ENCODE results near the gene RRM2.
A peak's percentile ranks its signal among the peaks of the same experiment; 100 is the strongest.
"Not testable (repeated sequence)": the region's sequence is repeated elsewhere in the genome, so short reads cannot be mapped to it uniquely, and the experiment has no call there.

Gene RRM2

DNA sequence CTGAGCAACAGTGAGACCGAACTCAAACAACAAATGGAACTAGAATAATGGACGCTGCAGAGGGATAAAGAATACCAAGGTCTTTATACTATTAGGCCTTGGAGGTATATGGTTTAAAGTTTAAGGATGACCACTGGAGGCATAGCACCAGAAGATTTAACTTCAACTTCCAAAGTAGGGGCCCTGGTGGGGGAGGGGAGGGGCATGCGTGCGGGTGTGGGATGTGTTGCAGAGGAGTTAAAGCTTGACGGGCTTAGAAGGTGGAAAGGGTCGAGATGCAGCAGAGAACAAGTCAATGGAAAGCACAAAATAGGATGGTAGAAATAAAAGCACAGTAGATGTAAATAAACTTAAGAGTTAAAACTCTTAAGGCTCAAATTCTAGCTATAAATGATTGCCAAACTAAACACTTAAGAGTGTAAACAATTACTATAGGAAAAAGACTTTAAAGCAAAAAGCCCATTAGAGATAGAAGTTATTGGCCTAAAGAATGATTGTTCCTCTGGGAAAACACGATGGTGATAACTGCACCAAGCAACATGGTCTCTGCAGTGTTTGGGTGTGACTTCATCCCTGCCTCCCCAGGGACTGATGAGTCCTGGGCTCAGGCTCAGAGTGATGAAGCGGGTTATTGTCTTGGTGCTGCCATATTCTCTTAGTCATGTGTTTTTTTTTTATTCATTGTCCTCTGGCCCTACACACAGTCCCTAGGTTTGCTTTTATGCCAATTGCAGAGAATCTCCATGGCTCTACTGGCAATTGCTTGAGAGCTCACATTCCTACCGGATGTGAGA lies 13.0 kb downstream of the RRM2 start:
- peak; percentile 25 for DNase-seq

DNA sequence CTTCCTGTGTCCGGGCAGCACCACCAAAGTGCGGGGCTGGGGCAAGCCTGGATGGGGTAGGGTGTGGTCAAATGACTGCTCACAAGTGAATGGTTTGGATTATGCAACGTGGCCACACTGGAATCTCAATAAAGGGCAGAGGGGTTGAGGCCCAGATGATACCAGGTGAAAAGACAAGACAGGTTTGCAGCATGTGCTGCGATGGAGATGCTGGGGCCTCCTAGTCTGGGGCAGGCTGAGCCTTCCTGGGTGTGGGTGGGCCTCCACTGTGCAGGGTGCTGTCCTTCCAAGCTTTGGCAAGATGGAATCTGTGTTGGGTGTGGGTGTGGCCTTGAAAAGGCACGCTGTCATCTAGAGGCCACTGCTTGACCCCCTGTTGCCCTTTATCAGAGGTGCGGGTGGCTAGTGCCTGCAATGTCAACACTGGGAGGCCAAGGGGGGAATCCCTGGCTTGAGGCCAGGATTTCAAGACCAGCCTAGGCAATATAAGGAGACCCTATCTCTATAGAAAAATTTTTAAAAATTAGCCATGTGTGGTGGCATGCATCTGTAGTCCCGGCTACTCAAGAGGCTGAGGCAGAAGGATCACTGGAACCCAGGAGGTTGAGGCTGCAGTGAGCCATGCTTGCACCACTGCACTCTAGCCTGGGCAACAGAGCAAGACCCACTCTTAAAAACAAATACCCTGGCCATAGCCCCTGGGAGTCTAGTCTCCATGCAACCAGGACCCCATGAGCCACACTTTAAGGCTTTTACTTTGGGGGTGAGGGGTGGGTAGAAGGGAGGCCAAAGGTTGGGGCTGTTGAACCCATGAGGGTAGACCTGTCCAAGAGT lies 13.8 kb downstream of the RRM2 start:
- no peak for DNase-seq

DNA sequence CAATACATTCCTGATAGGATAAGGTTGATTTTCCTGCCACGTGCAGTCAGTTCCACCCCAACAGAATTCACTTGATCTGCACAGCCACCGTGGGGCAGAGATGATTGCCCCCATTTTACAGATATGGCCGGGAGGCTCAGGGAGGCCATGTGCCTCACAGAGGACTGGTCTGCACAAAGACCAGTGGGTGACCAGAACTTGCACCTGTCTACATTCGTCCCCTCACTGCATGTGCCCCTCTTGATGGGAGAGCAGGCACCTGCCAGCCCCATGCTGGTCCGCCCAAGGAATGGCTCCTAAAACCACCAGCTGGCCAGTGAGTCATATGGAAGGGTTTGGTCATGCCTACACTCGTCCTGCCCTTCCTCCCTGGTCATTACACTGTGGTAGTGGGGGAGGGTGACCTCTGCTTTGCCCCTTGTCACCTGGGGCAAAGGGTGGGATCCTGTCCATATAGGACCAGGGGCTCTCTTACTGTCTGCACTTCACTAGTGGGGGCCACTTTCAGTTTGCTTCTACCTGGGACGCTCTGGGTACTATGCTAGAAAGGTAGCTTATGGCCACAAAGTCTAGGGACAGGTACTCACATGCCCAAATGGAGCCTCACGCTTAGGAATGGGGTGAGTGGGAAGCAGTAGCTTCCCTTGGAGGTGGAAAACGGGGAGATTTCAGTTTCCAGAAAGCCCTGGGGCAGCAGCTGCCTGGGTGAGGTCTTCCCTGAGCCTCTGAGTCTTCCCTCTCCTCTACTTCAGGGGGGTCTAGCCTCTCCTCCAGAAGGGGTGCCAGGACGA lies 14.7 kb downstream of the RRM2 start:
- DNase-seq = no peak

DNA sequence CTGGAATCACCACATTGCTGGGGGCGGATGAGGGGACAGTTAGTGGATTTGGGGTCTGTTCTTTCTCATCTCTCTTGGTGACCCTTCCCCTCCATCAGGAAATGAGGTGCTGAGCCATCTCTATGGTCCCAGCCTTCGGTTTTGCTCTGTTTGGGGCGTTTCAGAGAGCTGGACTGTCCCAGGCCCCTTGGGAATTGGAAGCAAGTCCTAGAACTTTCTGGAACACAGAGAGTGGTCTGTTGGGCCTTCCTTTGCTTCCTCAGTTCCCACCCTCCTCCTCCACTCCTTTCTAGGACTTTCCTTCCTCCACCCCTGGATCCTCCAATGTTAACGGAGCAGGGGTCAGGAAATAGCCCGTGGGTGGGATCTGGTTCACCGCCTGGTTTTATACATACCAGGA lies 17.0 kb downstream of the RRM2 start:
- no peak for DNase-seq

DNA sequence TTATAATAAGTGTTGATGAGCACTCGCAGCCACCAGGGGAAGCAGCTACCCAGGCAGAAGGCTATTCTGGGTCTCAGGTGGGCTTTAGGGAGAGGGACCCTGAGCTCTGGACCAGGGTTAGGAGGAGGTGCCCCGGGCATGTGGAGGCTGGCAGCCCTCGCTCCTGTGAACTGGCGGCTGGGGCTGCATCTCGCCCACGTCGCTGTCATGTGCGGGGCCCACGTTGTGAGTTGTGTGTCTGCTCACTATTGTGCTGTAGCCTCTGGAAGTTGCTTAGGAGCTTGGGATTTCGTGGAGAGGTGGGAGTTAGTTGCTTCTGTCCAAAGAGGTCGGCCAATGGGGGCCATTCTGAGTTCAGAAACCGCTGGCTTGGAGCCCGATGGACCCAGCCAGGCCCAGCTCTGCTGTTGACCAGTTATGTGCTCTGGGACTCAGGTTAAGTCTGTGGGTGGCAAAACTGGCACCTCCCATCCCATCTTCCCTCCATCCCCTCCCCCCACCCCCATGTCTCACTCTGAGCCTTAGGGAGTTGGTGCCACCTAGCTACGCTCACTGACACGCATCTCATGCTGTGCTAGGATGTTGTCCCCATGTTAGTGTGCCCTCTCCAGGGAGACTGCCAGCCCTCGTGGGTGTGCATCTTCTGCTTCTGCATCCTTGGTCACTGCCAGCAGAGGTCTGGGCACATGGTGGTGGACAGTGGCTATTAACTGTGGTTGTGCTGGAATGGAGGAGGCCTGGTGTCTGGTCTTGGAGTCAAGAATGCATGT lies 18.5 kb downstream of the RRM2 start:
- no peak for DNase-seq

DNA sequence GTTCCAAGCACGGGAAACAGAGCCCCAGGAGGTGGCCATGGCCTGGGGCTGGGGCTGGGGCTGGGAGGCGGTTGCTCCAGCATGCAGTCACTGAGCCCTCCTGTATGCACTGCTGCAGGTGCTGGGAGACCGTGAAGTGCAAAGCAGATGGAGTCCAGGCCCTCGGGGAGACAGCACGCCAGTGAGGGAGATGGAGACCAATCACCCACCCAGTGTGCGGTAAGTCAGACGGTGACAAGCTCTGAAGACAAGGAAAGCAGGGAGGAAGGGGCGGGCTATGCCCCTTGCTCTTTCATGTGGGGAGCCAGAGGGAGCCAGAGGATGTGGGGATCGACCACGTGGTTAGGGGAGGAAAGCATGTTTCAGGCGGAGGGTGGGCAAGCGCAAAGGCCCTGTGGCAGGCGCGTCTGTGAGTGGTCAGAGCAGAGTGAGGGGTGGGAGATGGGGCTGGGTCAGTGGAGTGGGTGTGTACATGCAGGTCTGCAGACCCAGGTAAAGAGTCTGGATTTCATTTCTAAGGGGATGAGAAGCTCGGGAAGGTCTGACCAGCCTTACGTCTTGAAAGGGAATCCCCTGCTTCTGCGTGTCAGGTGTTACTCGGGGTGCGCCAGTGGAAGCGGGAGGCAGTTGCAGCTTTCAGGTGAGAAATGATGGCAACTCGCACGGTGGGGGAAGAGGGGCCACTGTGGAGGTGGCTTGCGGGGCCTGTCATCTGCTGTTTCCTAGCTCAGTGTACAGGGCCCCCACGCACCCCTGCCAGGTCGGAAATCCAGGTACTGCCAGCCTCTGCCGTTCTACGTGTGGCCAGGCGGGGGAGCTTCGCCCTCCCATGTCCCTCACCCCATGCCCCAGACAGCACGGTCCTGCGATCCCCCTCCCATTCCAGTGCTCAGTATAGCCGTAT lies 19.4 kb downstream of the RRM2 start:
- no peak for DNase-seq

DNA sequence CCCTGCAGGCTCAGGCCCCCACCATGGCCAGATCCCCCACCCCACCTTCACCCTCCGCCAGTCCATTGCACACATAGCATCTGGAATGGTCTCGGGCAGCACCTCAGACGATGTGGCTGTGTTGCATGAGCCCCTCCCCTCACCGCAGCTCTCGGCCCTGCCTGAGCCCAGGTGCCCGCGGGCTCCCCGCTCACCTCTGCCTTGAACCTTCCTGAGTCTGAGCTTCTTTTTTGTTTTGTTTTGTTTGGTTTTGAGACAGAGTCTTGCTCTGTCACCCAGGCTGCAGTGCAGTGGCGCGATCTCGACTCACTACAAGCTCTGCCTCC lies 20.1 kb downstream of the RRM2 start:
- no peak for DNase-seq

DNA sequence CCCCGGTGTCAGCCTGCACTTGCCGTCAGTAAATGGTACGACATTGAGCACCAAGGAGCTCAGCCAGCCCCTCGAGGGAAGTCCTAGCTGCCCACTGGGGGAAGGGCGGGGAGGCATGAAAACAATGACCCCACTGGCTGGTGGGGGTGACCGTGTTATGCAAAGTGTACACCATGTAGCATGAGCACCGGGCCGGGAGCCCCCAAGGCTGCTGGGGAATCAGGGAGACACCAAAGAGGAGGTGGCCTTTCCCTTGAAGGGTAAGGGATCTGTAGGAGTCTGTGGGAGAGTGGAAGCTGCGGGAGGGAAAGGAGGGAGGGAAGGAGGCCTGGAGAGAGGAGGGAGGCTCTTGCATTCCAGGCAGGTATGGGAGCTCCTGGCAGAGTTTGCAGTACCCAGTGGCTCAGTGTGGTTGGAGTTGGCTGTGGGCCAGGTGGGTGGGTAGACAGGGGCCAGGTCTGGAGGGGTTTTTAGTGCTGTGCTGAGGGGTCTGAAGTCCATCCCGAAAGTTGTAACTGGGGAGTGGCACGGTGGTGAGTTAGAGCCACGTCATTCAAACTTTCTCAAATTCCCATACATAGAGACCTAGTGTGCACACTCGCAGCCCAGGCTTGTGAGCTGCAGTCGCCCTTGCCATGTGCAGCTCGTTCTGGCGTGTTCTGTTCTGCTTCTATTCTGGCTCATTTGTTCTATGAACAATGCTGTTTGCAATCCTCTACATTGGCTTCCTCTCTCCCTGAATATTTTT lies 22.4 kb downstream of the RRM2 start:
- DNase-seq = no peak

DNA sequence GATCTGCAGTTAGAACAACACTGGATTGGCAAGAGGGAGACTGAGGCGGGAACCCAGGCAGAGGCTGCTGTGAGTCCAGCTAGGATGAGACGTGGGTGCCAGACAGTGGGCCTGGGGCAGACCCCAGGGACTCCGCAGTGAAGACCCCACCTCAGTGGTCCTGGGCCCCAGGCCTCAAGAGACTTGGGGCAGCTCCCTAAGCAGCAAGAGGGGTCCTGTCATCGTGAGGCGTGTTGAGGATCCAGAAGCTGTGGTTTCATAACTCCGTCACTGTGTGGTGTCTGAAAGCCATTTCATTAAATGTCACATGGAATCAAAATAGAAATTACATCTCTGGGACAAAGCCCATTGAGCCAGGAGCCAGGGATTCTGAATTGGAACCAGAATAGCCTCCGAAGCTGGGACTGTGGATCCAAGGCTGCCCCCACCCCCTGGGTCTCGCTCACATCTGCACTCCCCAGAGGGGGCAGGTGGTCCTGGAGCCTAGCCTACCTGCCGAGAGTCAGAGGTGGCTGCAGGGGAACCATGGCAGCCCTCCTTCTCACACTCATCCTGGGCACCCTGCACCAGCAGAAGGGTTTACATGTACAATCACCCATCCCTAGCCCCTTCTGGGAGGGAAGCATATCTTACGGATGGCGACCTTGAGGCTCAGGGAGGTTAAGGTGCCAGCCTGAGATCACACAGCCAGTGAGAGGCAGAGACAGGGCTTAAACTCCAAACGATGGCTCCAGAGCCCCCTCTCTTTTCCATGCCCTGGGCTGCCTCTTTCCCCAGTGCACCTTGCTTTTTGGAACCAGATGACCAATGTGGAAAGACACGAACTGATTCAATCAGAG lies 23.2 kb downstream of the RRM2 start:
- DNase-seq = no peak

DNA sequence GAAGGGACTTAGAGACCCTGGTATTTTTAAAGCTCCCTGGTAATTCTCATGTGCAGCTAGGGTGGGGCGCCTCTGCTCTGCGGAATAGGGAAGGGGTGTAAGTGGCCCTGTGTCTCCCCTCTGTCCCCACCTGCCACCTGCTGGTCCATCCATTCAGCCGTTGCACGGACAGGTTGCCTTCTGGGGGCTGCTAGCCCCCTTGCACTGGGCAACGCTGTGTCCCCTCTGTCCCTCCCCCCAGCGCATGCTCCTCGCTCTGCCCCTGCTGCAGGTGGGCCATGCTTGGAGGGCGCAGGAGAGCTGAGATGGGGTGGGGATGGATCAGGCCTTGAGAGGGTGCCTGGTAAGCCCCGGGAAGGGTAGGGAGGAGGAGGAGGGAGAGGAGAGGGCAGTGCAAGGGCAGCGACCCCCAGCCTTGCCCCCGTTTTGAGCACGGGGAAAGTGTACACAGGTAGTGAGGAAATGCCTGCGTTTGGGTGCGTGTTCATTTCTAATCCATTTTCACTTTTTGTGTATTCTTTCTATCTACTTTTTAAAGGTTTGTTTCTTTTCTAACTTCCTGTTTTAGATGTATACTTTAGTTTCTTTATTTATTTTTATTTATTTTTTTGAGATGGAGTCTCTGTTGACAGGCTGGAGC lies 23.9 kb downstream of the RRM2 start:
- DNase-seq = no peak

DNA sequence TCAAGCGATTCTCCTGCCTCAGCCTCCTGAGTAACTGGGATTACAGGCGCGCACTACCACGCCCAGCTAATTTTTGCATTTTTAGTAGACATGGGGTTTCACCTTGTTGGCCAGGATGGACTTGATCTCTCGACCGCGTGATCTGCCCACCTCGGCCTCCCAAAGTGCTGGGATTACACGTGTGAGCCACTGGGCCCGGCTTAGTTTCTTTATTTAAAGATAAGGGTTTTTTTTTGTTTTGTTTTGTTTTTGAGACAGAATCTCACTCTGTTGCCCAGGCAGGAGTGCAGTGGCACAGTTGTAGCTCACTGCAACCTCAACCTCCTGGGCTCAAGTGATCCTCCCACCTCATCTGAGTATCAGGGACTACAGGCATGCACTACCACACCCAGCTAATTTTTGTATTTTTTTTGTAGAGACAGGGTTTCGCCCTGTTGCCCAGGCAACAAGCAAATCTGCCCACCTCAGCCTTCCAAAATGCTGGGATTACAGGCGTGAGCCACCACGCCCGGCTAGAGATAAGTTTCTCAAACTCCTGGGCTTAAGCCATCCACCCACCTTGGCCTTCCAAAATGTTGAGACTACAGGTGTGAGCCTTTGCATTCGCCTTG lies 24.6 kb downstream of the RRM2 start:
- not testable (repeated sequence) for DNase-seq

DNA sequence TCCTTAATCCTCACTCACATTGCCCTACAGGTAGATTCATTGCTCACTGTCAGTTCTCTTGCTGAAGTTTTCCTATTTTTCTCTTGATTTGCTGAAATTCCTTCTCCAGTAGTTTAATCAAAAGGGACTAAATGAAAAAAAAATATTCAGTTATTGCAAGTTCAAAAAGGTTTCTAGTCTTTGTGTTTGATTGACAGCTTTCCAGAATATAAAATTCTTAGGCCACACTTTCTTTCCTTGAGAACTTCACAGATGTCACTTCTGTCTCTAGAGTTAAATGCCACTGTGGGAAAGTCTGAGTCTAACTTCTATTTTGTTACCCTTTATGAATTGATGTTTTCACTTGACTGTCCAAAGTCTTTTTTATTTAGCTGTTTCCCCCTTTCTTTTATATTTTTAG lies 25.7 kb downstream of the RRM2 start:
- DNase-seq = no peak

DNA sequence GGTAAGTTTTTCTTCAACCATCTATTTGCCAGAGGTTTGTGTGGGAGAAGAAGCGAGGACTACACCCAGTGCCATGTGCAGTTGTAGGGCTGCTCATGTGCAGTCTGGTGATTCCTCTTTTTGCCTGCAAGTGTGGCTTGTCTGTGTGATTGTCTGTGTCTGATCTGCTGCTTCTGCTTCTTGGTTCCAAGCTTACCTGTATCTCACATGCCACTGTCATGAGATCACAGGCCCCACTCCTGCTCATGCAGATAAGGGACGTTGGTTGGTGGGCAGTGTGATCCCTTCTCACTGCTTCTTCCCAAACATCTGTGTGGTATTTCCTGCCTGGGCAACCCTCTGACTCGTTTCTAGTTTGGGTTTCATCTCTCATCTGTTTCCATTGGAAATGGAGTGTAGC lies 27.1 kb downstream of the RRM2 start:
- DNase-seq = no peak

DNA sequence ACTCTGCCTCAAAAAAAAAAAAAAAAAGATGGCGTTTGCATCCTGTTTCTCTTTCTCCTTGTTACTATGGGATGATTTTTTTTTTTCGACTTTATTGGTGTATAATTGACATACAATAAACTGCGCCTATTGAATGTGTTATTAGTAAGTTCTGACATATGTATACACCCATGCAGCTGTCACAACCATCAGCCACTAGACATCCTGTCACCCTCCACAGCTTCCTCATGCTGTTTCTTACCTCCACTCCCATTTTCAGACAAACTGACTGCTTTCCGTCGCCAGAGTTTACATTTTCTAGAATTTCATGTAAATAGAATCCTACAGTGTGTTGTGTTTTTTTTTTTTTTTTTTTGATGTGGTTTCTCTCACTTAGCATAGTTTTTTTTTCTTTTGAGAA lies 27.9 kb downstream of the RRM2 start:
- no peak for DNase-seq

DNA sequence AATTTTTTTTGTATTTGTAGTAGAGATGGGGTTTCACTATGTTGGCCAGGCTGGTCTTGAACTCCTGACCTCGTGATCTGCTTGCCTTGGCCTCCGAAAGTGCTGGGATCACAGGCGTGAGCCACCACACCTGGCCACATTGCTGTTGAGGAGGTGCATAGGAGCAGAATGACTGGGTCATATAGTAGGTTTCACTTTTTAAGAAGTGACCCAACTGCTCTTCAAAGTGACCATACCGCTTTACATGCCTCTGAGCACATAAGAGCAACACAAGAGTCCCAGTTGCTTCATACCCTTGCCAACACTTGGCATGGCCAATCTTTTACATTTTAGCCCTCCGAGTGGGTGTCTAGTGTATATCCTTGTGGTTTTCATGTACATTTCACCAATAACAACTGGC lies 28.9 kb downstream of the RRM2 start:
- no peak for DNase-seq

DNA sequence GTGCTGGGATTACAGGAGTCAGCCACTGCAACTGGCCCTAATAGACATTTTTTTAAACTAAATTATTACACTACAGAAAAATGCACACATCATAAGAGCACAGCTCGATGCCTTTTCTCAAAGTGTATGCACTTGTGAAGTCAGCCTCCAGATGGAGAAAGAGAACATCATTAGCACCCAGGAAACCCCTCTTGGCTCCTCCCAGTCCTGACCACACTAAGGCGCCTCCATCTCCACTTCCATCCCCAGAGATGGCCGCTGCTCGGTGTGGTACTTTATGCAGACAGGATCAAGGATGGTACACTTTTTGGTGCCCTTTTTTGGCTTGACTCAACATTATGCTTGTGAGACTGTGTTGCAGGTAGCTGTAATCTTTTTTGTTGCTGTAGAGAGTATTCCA lies 34.8 kb downstream of the RRM2 start:
- DNase-seq = no peak

DNA sequence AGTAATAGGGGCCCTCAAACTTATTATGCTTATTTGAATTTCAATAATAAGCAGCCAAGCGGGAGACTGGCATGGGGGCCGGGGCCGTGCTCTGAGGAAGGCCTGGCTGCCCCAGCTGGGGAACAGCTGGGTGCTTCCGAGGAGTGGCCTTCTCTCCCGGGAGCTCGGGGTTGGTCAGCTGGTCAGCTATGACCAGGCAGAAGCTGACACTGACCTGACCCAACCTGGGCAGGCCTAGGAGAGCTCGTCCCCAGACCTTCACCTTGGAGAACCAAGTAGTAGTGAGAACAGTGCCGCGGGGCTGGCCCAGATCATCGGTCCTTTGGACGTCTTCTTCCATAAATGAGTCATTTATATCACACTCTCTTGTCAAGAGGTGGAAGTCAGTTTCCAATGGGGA lies 36.1 kb downstream of the RRM2 start:
- DNase-seq = no peak

DNA sequence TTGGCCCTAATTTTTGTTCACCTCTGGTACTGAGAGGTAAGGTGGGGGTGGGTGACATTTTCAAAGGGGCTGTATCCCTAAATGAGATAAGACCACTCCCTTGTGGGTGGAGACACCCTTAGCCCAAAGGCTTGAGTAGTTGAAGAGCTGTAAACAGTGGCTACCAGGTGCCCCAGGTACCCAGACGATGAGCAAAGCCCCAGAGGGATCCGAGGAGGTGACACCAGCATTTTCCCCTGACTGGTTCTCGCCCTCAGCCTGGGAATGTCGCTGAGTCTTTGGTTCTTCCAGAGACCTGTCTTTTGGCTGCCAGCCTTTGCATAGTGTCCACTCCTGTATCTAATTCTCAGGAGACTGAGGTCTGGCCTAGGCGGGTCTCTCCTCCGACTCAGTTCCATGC lies 36.5 kb downstream of the RRM2 start:
- no peak for DNase-seq

DNA sequence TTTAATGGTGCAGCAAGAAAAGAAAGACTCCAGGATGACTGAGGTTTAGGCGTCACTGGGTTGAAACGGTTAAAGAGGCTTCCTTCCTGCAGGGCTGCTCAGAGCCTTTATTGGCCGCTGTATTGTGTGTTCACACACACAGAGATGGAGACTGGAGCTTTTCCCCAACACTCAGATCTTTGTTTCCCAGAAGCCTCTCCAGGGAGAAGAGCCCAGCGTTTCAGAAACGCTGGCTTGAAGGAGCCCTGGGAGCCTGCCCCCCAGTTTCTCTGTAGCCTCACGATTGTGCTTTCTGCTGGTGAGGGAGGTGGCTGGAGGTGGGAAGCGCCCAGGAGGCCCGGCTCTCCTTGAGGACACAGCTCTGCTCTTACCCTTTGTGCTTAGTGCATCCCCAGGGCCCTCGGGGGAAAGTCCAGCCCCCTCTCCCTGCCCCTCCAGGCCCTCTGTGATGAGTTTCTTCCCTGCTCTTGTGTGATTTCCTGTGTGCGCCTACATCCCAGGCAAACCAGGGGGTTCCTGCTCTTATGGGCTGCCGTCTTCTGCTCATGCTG lies 37.1 kb downstream of the RRM2 start:
- DNase-seq = no peak
